ENCODE measurements around the gene SRBD1.
"Not testable (repeated sequence)": the region's sequence is repeated elsewhere in the genome, so short reads cannot be mapped to it uniquely, and the experiment has no call there.

- TF ChIP-seq POLR2AphosphoS5, CTCF (IDR thresholded peaks at IDR 0.05): not testable (repeated sequence)
Measured at GRCh38 chr2:45426025-45426424, 185.0 kb downstream of the SRBD1 start.

All from stomach (tissue), 4 donors.